ENCODE data around the gene CNTNAP2. TPM values are rescaled to one million over a fixed set of nuclear protein-coding genes. Genes with fewer than 3 reads are reported as not detected.

CNTNAP2 gene
- total RNA-seq, 4 donors from 2014 or later = 0.25 to 0.89 (median 0.30) TPM; not detected in 1

GRCh38 chr7:147984265-147984664 is 1867.7 kb downstream of the CNTNAP2 start:
- no peaks in the 10 kb centered on the region for H3K27me3 ChIP-seq
- H3K4me3 ChIP-seq = no peak overlapping the region
- no peak for DNase-seq (ENCODE audit: low spot score in 2 of 2)
- WGBS = 54% methylated on average over 2 of the region's 2 CpGs
- H3K36me3 ChIP-seq = no peaks in the 10 kb centered on the region
- no peaks in the 10 kb centered on the region for H3K9me3 ChIP-seq
- TF ChIP-seq POLR2A (IDR thresholded peaks at IDR 0.05) = no peak
- TF ChIP-seq EP300 (IDR thresholded peaks at IDR 0.05) = no peak
- TF ChIP-seq POLR2AphosphoS5 (IDR thresholded peaks at IDR 0.05) = no peak
- TF ChIP-seq, protein P1, sequence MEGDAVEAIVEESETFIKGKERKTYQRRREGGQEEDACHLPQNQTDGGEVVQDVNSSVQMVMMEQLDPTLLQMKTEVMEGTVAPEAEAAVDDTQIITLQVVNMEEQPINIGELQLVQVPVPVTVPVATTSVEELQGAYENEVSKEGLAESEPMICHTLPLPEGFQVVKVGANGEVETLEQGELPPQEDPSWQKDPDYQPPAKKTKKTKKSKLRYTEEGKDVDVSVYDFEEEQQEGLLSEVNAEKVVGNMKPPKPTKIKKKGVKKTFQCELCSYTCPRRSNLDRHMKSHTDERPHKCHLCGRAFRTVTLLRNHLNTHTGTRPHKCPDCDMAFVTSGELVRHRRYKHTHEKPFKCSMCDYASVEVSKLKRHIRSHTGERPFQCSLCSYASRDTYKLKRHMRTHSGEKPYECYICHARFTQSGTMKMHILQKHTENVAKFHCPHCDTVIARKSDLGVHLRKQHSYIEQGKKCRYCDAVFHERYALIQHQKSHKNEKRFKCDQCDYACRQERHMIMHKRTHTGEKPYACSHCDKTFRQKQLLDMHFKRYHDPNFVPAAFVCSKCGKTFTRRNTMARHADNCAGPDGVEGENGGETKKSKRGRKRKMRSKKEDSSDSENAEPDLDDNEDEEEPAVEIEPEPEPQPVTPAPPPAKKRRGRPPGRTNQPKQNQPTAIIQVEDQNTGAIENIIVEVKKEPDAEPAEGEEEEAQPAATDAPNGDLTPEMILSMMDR (IDR thresholded peaks at IDR 0.05) = no peak
- H3K27ac ChIP-seq = no peak overlapping the region
- no peaks in the 10 kb centered on the region for H3K4me1 ChIP-seq

DNA sequence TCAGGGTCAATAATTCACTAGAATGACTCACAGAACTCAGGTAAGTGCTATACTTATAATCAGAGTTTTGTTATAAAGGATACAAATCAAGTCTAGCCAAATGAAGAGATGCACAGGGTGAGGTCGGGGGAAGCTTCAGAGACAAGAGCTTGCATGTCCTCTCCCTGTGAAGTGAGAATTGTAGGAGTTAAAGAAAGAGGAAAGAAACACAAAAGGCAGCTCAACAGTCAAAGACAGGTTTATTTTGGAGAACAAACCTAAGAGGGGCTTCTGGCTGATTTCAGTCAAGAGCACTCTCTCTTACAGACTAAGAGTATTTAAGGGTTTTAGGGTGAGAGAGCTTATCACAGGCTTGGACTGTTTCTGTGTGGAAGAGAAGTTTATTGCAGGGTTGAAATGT is 1873.5 kb downstream of the CNTNAP2 start:
- TF ChIP-seq EP300 (IDR thresholded peaks at IDR 0.05) (no peak), POLR2AphosphoS5 (IDR thresholded peaks at IDR 0.05) (no peak), POLR2A (IDR thresholded peaks at IDR 0.05) (no peak)
- TF ChIP-seq, protein P1 (IDR thresholded peaks at IDR 0.05) = no peak
- no peak for DNase-seq (ENCODE audit: low spot score in 2 of 2)
- H3K27ac ChIP-seq = no peak overlapping the region
- H3K4me3 ChIP-seq = no peak overlapping the region
- H3K27me3 ChIP-seq = no peaks in the 10 kb centered on the region
- WGBS = 76% methylated on average over 1 of the region's 1 CpG
- no peaks in the 10 kb centered on the region for H3K36me3 ChIP-seq
- no peaks in the 10 kb centered on the region for H3K9me3 ChIP-seq
- no peaks in the 10 kb centered on the region for H3K4me1 ChIP-seq

- Histone ChIP-seq H3K9me3 (no peaks in the 10 kb centered on the region), H3K4me1 (no peaks in the 10 kb centered on the region), H3K27ac (no peak overlapping the region), H3K27me3 (no peaks in the 10 kb centered on the region), H3K4me3 (no peak overlapping the region), H3K36me3 (no peaks in the 10 kb centered on the region)
- 74% methylated on average over 2 of the region's 2 CpGs for WGBS
- no peak for TF ChIP-seq EP300 (IDR thresholded peaks at IDR 0.05)
- TF ChIP-seq, protein P1 (IDR thresholded peaks at IDR 0.05) = no peak
- TF ChIP-seq POLR2A (IDR thresholded peaks at IDR 0.05) = no peak
- TF ChIP-seq POLR2AphosphoS5 (IDR thresholded peaks at IDR 0.05) = no peak
- no peak for DNase-seq (ENCODE audit: low spot score in 2 of 2)
Measured at GRCh38 chr7:147990942-147991341, 1874.3 kb downstream of the CNTNAP2 start.

DNA sequence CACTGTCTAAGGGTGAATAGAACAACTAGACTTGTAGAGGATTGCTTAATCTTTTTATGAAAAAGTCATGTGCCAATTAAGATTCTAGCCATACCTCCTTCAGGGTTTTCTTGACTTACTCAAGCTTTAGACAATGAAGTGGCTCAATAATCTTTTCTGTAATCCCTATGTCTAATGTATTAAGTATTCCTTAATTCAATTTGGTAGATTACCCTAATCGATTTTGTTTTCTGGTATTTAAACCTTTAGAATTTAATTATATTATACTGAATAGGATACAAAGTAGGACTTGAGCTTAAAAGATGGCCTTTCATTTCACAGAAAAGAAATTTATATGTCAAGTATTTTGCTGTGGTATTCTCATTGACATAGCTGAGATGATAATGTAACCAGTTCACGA is 1876.1 kb downstream of the CNTNAP2 start:
- TF ChIP-seq POLR2AphosphoS5 (IDR thresholded peaks at IDR 0.05) = no peak
- TF ChIP-seq POLR2A (IDR thresholded peaks at IDR 0.05) = no peak
- TF ChIP-seq EP300 (IDR thresholded peaks at IDR 0.05) = no peak
- TF ChIP-seq, protein P1 (IDR thresholded peaks at IDR 0.05) = no peak

GRCh38 chr7:147997636-147998035 is 1881.0 kb downstream of the CNTNAP2 start:
- Histone ChIP-seq H3K4me3 (no peak overlapping the region), H3K4me1 (no peaks in the 10 kb centered on the region), H3K27me3 (no peaks in the 10 kb centered on the region), H3K9me3 (no peaks in the 10 kb centered on the region), H3K27ac (no peak overlapping the region), H3K36me3 (no peaks in the 10 kb centered on the region)
- TF ChIP-seq, protein P1 (IDR thresholded peaks at IDR 0.05) = no peak
- TF ChIP-seq POLR2A (IDR thresholded peaks at IDR 0.05) (no peak), EP300 (IDR thresholded peaks at IDR 0.05) (no peak), POLR2AphosphoS5 (IDR thresholded peaks at IDR 0.05) (no peak)
- WGBS = 92% methylated on average over 10 of the region's 10 CpGs
- DNase-seq (ENCODE audit: low spot score in 2 of 2) = no peak

More for the DNA sequence above, 1876.1 kb downstream of the CNTNAP2 start:
- no peaks in the 10 kb centered on the region for H3K27me3 ChIP-seq
- no peaks in the 10 kb centered on the region for H3K4me1 ChIP-seq
- no peak overlapping the region for H3K27ac ChIP-seq
- no peak overlapping the region for H3K4me3 ChIP-seq
- no peak for DNase-seq (ENCODE audit: low spot score in 2 of 2)
- no peaks in the 10 kb centered on the region for H3K36me3 ChIP-seq
- 93% methylated on average over 2 of the region's 2 CpGs for WGBS
- H3K9me3 ChIP-seq = no peaks in the 10 kb centered on the region

All from suprapubic skin (tissue), 4 donors.